ENCODE measurements around the gene MAP2K7.

MAP2K7 gene

GRCh38 chr19:7859831-7860713, 43.6 kb upstream of the MAP2K7 start:
- no peak for DNase-seq
- H4K91ac ChIP-seq (ENCODE audit: low read length): no peak overlapping the region
- no peak overlapping the region for H2BK12ac ChIP-seq (ENCODE audit: low read length in 2 of 2)
- H3K4me1 ChIP-seq (ENCODE audit: control insufficient read depth, insufficient read depth, low read depth, low read length): peaks cover 18% of the 10 kb centered on the region
- H3K27me3 ChIP-seq (ENCODE audit: control insufficient read depth in 1 of 2, insufficient read depth in 1 of 2, low read length in 2 of 2): peaks cover 3 to 12% of the 10 kb centered on the region in 2 experiments
- no peak overlapping the region for H3K4ac ChIP-seq (ENCODE audit: low read depth in 1 of 2, low read length in 2 of 2)
- H2BK15ac ChIP-seq (ENCODE audit: low read depth, poor library complexity, severe bottlenecking): no peak overlapping the region
- H3K9ac ChIP-seq (ENCODE audit: low read length): no peak overlapping the region
- no peaks in the 10 kb centered on the region for H3K79me1 ChIP-seq (replicated peaks; ENCODE audit: low read length, poor library complexity, severe bottlenecking)
- H3K9me3 ChIP-seq (ENCODE audit: control insufficient read depth, low read length): no peaks in the 10 kb centered on the region
- H3K4me2 ChIP-seq (ENCODE audit: low read length, poor library complexity, severe bottlenecking): no peak overlapping the region
- H3K4me3 ChIP-seq (ENCODE audit: insufficient read depth in 1 of 2, low read depth in 1 of 2, low read length in 2 of 2): no peak overlapping the region
- no peak overlapping the region for H2AK5ac ChIP-seq (ENCODE audit: low read length, severe bottlenecking)
- H2BK120ac ChIP-seq (ENCODE audit: low read depth, low read length): no peak overlapping the region
- no peak overlapping the region for H3K27ac ChIP-seq (ENCODE audit: low read length, poor library complexity, severe bottlenecking)
- H2AFZ ChIP-seq (ENCODE audit: low read depth, low read length): no peak overlapping the region
- no peak overlapping the region for H3K14ac ChIP-seq (ENCODE audit: low read length in 2 of 2)
- H3K18ac ChIP-seq (ENCODE audit: low read depth in 1 of 2, low read length in 2 of 2): no peak overlapping the region
- H2BK5ac ChIP-seq (ENCODE audit: low read depth, low read length, poor library complexity, severe bottlenecking): no peak overlapping the region
- no peak overlapping the region for H4K8ac ChIP-seq (ENCODE audit: low read length)
- WGBS: 87% methylated on average over 21 of the region's 22 CpGs
- peaks cover 0 to 41% of the 10 kb centered on the region in 2 experiments for H3K36me3 ChIP-seq (ENCODE audit: control insufficient read depth in 1 of 2, insufficient read depth in 2 of 2, low read depth in 1 of 2, low read length in 2 of 2)
- H3K23ac ChIP-seq (ENCODE audit: low read length in 2 of 2): no peak overlapping the region

- no peak overlapping the region for H2BK120ac ChIP-seq (ENCODE audit: low read depth, low read length)
- no peak overlapping the region for H4K8ac ChIP-seq (ENCODE audit: low read length)
- H2AFZ ChIP-seq (ENCODE audit: low read depth, low read length): no peak overlapping the region
- no peak overlapping the region for H3K23ac ChIP-seq (ENCODE audit: low read length in 2 of 2)
- DNase-seq: no peak
- H3K27me3 ChIP-seq (ENCODE audit: control insufficient read depth in 1 of 2, insufficient read depth in 1 of 2, low read length in 2 of 2): peaks cover 10 to 17% of the 10 kb centered on the region in 2 experiments
- no peak overlapping the region for H2BK15ac ChIP-seq (ENCODE audit: low read depth, poor library complexity, severe bottlenecking)
- H3K27ac ChIP-seq (ENCODE audit: low read length, poor library complexity, severe bottlenecking): no peak overlapping the region
- no peaks in the 10 kb centered on the region for H3K9me3 ChIP-seq (ENCODE audit: control insufficient read depth, low read length)
- H2BK5ac ChIP-seq (ENCODE audit: low read depth, low read length, poor library complexity, severe bottlenecking): no peak overlapping the region
- H2AK5ac ChIP-seq (ENCODE audit: low read length, severe bottlenecking): no peak overlapping the region
- H3K4ac ChIP-seq (ENCODE audit: low read depth in 1 of 2, low read length in 2 of 2): no peak overlapping the region
- 77% methylated on average over 9 of the region's 14 CpGs for WGBS
- peaks cover 18% of the 10 kb centered on the region for H3K4me1 ChIP-seq (ENCODE audit: control insufficient read depth, insufficient read depth, low read depth, low read length)
- no peak overlapping the region for H3K4me2 ChIP-seq (ENCODE audit: low read length, poor library complexity, severe bottlenecking)
- no peak overlapping the region for H3K9ac ChIP-seq (ENCODE audit: low read length)
- no peak overlapping the region for H3K14ac ChIP-seq (ENCODE audit: low read length in 2 of 2)
- peaks cover 0 to 41% of the 10 kb centered on the region in 2 experiments for H3K36me3 ChIP-seq (ENCODE audit: control insufficient read depth in 1 of 2, insufficient read depth in 2 of 2, low read depth in 1 of 2, low read length in 2 of 2)
- H3K18ac ChIP-seq (ENCODE audit: low read depth in 1 of 2, low read length in 2 of 2): no peak overlapping the region
- H3K79me1 ChIP-seq (replicated peaks; ENCODE audit: low read length, poor library complexity, severe bottlenecking): no peaks in the 10 kb centered on the region
- H2BK12ac ChIP-seq (ENCODE audit: low read length in 2 of 2): no peak overlapping the region
- no peak overlapping the region for H3K4me3 ChIP-seq (ENCODE audit: insufficient read depth in 1 of 2, low read depth in 1 of 2, low read length in 2 of 2)
- H4K91ac ChIP-seq (ENCODE audit: low read length): no peak overlapping the region
Measured at GRCh38 chr19:7860714-7861618, 42.7 kb upstream of the MAP2K7 start.

- no peak for DNase-seq
- Histone ChIP-seq H2AFZ (ENCODE audit: low read depth, low read length) (no peak overlapping the region), H3K27me3 (ENCODE audit: control insufficient read depth in 1 of 2, insufficient read depth in 1 of 2, low read length in 2 of 2) (peaks cover 15 to 17% of the 10 kb centered on the region in 2 experiments), H3K18ac (ENCODE audit: low read depth in 1 of 2, low read length in 2 of 2) (peak overlapping the region in 1 of 2 experiments; percentile 51), H3K4me1 (ENCODE audit: control insufficient read depth, insufficient read depth, low read depth, low read length) (peaks cover 18% of the 10 kb centered on the region), H3K9me3 (ENCODE audit: control insufficient read depth, low read length) (no peaks in the 10 kb centered on the region), H4K8ac (ENCODE audit: low read length) (no peak overlapping the region), H3K79me1 (replicated peaks; ENCODE audit: low read length, poor library complexity, severe bottlenecking) (no peaks in the 10 kb centered on the region), H3K36me3 (ENCODE audit: control insufficient read depth in 1 of 2, insufficient read depth in 2 of 2, low read depth in 1 of 2, low read length in 2 of 2) (peaks cover 0 to 41% of the 10 kb centered on the region in 2 experiments), H3K4me2 (ENCODE audit: low read length, poor library complexity, severe bottlenecking) (peak overlapping the region; percentile 67), H3K14ac (ENCODE audit: low read length in 2 of 2) (peak overlapping the region in 1 of 2 experiments; percentile 68), H3K27ac (ENCODE audit: low read length, poor library complexity, severe bottlenecking) (no peak overlapping the region), H4K91ac (ENCODE audit: low read length) (no peak overlapping the region), H3K9ac (ENCODE audit: low read length) (no peak overlapping the region), H3K23ac (ENCODE audit: low read length in 2 of 2) (no peak overlapping the region), H2BK5ac (ENCODE audit: low read depth, low read length, poor library complexity, severe bottlenecking) (no peak overlapping the region), H2BK120ac (ENCODE audit: low read depth, low read length) (no peak overlapping the region), H2AK5ac (ENCODE audit: low read length, severe bottlenecking) (no peak overlapping the region), H2BK15ac (ENCODE audit: low read depth, poor library complexity, severe bottlenecking) (no peak overlapping the region), H2BK12ac (ENCODE audit: low read length in 2 of 2) (no peak overlapping the region), H3K4ac (ENCODE audit: low read depth in 1 of 2, low read length in 2 of 2) (no peak overlapping the region), H3K4me3 (ENCODE audit: insufficient read depth in 1 of 2, low read depth in 1 of 2, low read length in 2 of 2) (peak overlapping the region in 1 of 2 experiments; percentile 44)
- 49% methylated on average over 35 of the region's 63 CpGs for WGBS
Measured at GRCh38 chr19:7861619-7862412, 41.9 kb upstream of the MAP2K7 start.
